Karpas-422 (cell line): Measurements from ENCODE around the gene ETV7. TPM values are rescaled to one million over a fixed set of nuclear protein-coding genes. Genes with fewer than 3 reads are reported as not detected.
"Not testable (repeated sequence)": the region's sequence is repeated elsewhere in the genome, so short reads cannot be mapped to it uniquely, and the experiment has no call there.

ENCODE experiments used
- DNase-seq: peaks from one replicate; pipeline ENCODE4 v3.0.0-alpha.2; 2015
- H2AFZ ChIP-seq: fragments of 200-600 bp; sonication (generic); 2 replicates; pipeline ENCODE4 v1.6.1; 2014; ENCODE audit warnings: antibody characterized with exemption, low read length, mixed read lengths
- H3K27ac ChIP-seq: fragments of 200-600 bp; sonication (generic); 2 replicates; pipeline ENCODE4 v1.5.1; 2014; ENCODE audit warnings: mild to moderate bottlenecking, low read length, moderate library complexity
- H3K27me3 ChIP-seq: fragments of 200-600 bp; sonication (generic); 2 replicates; pipeline ENCODE4 v1.6.1; 2014; ENCODE audit warnings: low read length, mixed read lengths
- H3K36me3 ChIP-seq: fragments of 200-600 bp; sonication (generic); 2 replicates; pipeline ENCODE4 v1.6.1; 2014; ENCODE audit warnings: low read length, mixed read lengths; ENCODE audit not compliant: insufficient read depth
- H3K4me1 ChIP-seq: fragments of 200-600 bp; sonication (generic); 2 replicates; pipeline ENCODE4 v1.6.1; 2014; ENCODE audit warnings: mild to moderate bottlenecking, low read length, mixed read lengths
- H3K4me2 ChIP-seq: fragments of 200-600 bp; sonication (generic); 2 replicates; pipeline ENCODE4 v1.6.1; 2014; ENCODE audit warnings: low read length, low read depth, mild to moderate bottlenecking; ENCODE audit not compliant: poor library complexity, severe bottlenecking
- H3K4me3 ChIP-seq: fragments of 200-600 bp; sonication (generic); 2 replicates; pipeline ENCODE4 v1.5.1; 2014; ENCODE audit warnings: mild to moderate bottlenecking, antibody characterized with exemption, low read length, mixed read lengths
- H3K79me2 ChIP-seq: fragments of 200-600 bp; sonication (generic); 2 replicates; pipeline ENCODE4 v1.6.1; 2014; ENCODE audit warnings: mild to moderate bottlenecking, low read length, mixed read lengths
- H3K9ac ChIP-seq: fragments of 200-600 bp; sonication (generic); 2 replicates; pipeline ENCODE4 v1.6.0; 2014; ENCODE audit warnings: low read length
- H3K9me2 ChIP-seq: fragments of 200-600 bp; sonication (generic), shearing (Covaris generic); replicated peaks from 2 replicates; pipeline ENCODE4 v1.6.0; 2014; ENCODE audit warnings: mild to moderate bottlenecking, low read length, moderate library complexity; ENCODE audit not compliant: insufficient read depth
- H3K9me3 ChIP-seq: fragments of 300-700, 200-600 bp; sonication (generic); 2 replicates; pipeline ENCODE4 v1.6.1; 2014; ENCODE audit warnings: low read length, mixed read lengths
- H4K20me1 ChIP-seq: fragments of 200-600 bp; sonication (generic); 2 replicates; pipeline ENCODE4 v1.6.1; 2014; ENCODE audit warnings: mild to moderate bottlenecking, antibody characterized with exemption, low read length, low read depth; ENCODE audit not compliant: insufficient read depth
- total RNA-seq: library from RNA; depleted of rRNA; stranded (reverse); fragments of >200 nt; shearing (Covaris generic); gene quantifications from 2 replicates; pipeline ENCODE4 v1.2.3, GENCODE V29; 2014; ENCODE audit warnings: low replicate concordance

Gene ETV7
- total RNA-seq, 1 experiment from 2014 or later = not detected

DNA sequence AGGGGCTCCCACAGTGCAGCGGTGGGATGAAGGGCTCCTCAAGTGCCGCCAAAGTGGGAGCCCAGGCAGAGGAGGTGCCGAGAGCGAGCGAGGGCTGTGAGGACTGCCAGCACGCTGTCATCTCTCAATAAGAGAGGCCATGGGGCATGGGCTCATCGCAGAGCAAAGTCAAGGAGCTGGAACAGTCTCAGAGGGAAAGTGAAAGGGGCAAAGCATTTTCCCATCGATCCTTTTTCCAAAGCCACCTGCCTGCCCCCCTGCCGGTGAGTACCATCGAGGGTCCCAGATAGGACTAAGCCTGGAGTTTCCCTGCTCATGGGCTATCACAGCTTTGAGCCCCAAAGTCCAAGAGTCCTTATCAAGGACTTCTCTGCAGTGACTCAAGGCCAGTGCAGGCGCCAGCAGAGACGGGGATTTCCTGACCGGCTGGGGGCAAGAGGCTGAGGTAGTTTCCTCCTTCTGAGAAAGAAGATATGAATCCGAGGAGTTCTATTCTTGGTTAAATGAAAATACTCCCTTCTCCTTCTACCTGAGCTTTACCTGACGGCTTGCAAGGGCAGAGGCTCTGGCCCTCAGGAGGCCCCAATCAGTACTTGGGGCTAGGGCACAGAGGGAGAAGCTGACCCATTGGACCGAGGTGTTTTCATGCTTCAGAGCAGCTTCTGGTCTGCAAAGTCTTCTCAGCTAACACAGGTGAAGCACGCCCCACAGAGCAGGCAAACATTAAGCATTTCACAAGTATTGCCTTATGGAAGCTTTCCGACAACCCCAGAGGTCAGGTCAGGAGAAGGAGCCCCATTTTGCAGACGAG lies 22.6 kb downstream of the ETV7 start:
- H3K4me3 ChIP-seq = no peak overlapping the region
- no peaks in the 10 kb centered on the region for H3K9me3 ChIP-seq
- peaks cover 9% of the 10 kb centered on the region for H3K4me1 ChIP-seq
- H3K4me2 ChIP-seq = no peak overlapping the region
- no peaks in the 10 kb centered on the region for H3K9me2 ChIP-seq
- no peak for DNase-seq
- H3K9ac ChIP-seq = no peak overlapping the region
- no peak overlapping the region for H3K27ac ChIP-seq
- no peaks in the 10 kb centered on the region for H3K79me2 ChIP-seq
- no peaks in the 10 kb centered on the region for H3K27me3 ChIP-seq
- no peaks in the 10 kb centered on the region for H3K36me3 ChIP-seq
- H2AFZ ChIP-seq = no peak overlapping the region
- no peaks in the 10 kb centered on the region for H4K20me1 ChIP-seq

DNA sequence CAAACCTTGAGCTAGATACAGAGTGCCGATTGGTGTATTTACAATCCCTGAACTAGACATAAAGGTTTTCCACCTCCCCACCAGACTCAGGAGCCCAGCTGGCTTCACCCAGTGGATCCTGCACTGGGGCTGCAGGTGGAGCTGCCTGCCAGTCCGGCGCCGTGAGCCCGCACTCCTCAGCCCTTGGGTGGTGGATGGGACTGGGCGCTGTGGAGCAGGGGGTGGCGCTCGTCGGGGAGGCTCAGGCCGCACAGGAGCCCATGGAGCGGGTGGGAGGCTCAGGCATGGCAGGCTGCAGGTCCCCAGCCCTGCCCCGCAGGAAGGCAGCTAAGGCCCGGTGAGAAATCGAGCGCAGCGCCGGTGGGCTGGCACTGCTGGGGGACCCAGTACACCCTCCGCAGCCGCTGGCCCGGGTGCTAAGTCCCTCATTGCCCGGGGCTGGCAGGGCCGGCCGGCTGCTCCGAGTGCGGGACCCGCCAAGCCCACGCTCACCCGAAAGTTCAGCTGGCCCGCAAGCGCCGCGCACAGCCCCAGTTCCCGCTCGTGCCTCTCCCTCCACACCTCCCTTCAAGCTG lies 23.3 kb downstream of the ETV7 start:
- H3K27me3 ChIP-seq, H3K36me3 ChIP-seq, H3K4me3 ChIP-seq, H3K27ac ChIP-seq, H3K9me2 ChIP-seq, H3K9me3 ChIP-seq, H3K79me2 ChIP-seq, DNase-seq, H3K9ac ChIP-seq, H3K4me2 ChIP-seq, H2AFZ ChIP-seq, H4K20me1 ChIP-seq: not testable (repeated sequence)
- H3K4me1 ChIP-seq = peaks cover 14% of the 10 kb centered on the region

DNA sequence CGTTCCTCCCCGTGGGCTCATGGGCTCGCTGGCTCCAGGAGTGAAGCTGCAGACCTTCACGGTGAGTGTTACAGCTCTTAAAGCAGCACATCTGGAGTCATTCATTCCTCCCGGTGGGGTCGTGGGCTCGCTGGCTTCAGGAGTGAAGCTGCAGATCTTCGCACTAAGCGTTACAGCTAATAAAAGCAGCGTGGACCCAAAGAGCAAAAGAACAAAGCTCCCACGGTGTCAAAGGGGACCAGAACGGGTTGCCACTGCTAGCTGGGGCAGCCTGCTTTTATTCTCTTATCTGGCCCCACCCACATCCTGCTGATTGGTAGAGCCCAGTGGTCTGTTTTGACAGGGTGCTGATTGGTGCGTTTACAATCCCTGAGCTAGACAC lies 24.1 kb downstream of the ETV7 start:
- H3K79me2 ChIP-seq, DNase-seq, H3K36me3 ChIP-seq, H3K9ac ChIP-seq, H3K27ac ChIP-seq, H3K9me3 ChIP-seq, H4K20me1 ChIP-seq, H3K27me3 ChIP-seq, H2AFZ ChIP-seq, H3K4me3 ChIP-seq, H3K9me2 ChIP-seq, H3K4me2 ChIP-seq: not testable (repeated sequence)
- peaks cover 22% of the 10 kb centered on the region for H3K4me1 ChIP-seq

DNA sequence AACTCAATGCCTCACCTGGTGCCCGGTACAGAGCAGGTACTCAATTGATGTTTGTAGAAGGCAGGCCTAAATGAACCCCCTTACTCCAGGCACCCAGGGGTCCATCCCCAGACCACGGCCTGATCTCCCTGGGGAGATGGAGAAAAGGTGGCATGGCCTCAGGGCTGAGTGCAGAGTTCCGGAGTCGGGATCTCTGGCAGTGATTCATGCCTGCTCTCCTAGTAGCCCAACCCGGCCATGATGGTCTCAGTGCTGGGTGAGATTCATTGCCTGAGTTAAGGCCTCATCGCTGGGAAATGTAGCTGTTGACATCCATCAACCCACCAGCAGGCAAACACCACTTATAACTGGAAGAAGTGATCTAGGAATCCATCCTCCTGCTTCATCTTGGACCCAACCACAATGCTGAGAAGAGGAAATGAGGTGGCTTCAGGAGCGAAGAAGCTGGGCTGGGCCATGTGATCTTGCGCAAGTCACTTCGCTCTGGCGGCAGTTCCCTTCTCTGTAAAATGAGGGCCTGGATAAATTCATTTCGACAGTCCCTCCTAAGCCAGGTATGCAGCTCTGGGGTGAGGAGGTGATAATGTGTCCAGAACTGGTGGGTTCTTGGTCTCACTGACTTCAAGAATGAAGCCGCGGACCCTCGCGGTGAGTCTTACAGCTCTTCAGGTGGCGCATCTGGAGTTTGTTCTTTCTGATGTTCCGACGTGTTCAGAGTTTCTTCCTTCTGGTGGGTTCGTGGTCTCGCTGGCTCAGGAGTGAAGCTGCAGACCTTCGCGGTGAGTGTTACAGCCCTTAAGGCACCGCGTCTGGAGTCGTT lies 24.7 kb downstream of the ETV7 start:
- Histone ChIP-seq H3K27me3 (no peaks in the 10 kb centered on the region), H3K9me3 (no peaks in the 10 kb centered on the region), H3K79me2 (no peaks in the 10 kb centered on the region), H3K4me3 (no peak overlapping the region), H3K27ac (no peak overlapping the region), H4K20me1 (no peaks in the 10 kb centered on the region), H3K9ac (no peak overlapping the region), H3K36me3 (no peaks in the 10 kb centered on the region), H3K9me2 (no peaks in the 10 kb centered on the region), H3K4me1 (peaks cover 28% of the 10 kb centered on the region), H3K4me2 (no peak overlapping the region), H2AFZ (no peak overlapping the region)
- no peak for DNase-seq

DNA sequence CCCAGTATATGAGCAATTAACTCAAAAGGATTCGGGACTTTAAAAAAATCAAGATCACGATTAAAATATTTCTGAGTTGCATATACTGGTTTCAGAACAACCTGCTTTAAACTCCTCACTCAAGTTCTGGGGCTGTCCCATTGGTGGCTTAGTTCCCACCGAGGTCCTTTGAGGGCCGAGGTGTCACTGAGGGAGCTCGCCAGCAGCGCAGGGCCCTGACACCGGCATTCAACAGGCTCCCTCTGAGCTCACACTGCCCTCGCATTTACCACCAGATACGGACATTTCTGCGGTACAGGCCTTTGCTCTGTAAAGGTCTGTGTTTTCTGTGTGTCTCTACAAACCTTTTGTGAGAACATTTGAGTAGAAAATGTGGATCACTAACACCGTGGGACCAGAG lies 26.4 kb downstream of the ETV7 start:
- Histone ChIP-seq H3K79me2 (no peaks in the 10 kb centered on the region), H3K4me3 (no peak overlapping the region), H3K27ac (no peak overlapping the region), H3K4me2 (no peak overlapping the region), H2AFZ (no peak overlapping the region), H3K36me3 (no peaks in the 10 kb centered on the region), H3K9me2 (no peaks in the 10 kb centered on the region), H3K9me3 (no peaks in the 10 kb centered on the region), H3K4me1 (peaks cover 30% of the 10 kb centered on the region), H4K20me1 (no peaks in the 10 kb centered on the region), H3K27me3 (no peaks in the 10 kb centered on the region), H3K9ac (no peak overlapping the region)
- no peak for DNase-seq

DNA sequence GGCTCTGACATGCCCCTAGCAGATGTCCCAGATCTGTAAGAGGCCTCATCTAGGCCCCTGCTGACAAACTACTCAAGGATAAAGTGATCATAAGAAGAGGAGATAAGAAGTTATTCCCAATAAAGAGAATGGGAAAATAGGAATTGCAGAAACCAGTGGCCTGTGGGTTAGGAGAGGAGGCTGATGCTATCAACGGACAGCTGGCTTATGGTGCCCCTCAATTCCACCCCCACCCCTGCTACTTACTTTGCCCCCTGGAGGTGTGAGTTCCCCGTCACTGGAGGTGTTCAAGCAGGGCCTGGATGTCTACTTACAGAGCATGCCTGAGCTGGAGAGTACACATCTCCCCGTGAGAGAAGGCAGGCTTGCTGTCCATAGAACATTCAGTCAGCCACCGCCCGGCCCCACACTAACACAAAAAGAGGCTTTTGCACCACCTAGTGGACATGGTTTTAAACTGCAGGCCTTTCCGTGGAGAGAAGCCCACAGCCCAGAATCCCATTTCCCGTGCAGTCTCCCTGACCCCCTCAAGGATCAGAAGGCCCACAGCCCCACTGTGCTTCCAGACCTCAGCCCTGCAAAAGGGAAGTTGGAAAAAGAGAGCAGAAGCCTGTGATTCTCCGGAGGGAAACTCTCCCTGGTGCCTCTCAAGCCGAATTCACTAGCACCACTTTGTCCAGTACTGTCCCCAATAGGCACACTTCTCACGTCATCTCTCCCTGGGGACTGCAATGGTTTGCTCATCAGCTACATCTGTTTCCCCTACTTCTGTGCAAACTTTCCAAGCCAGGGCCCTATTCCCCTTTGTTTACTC lies 27.0 kb downstream of the ETV7 start:
- Histone ChIP-seq H3K4me3 (no peak overlapping the region), H3K9me3 (no peaks in the 10 kb centered on the region), H3K36me3 (no peaks in the 10 kb centered on the region), H2AFZ (peak overlapping the region; percentile 34; the same call in 1 of the 2 replicates), H3K4me2 (peak overlapping the region; percentile 6), H3K27ac (no peak overlapping the region), H3K9ac (no peak overlapping the region), H3K4me1 (peaks cover 30% of the 10 kb centered on the region), H4K20me1 (no peaks in the 10 kb centered on the region), H3K79me2 (no peaks in the 10 kb centered on the region), H3K9me2 (no peaks in the 10 kb centered on the region), H3K27me3 (no peaks in the 10 kb centered on the region)
- peak; percentile 93 for DNase-seq

DNA sequence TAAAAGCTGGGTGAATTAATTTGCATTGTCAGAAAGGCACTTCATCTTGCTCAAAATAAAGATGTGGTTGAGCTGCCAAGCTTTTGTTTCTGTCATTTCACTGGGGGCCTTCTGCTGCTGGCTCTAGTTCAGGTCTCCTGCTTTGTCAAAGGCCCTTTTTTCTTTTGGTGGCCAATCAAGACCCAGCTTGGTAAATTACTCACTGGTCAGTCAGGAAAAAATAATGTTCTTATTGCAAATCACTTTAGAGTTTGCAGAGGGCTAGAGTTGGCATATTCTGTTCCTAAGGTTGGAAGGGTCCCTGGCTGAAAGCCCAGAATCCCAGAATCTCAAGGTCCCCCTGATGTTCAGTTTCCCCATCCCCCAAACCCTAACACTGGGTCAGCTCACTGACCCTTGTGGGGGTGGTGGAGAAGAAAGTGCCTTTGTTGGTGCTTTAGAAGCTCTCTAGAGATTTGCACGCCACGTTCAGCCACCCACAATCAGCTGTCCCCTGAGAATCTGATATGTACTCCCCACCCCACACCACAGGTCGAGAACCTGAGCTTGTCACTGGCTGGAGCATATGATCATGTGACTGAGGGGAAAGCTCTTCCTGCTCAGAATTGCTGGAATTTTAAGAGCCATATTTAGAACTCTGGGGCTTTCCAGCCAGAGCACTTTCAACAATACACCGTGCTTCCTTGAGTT lies 29.1 kb downstream of the ETV7 start:
- DNase-seq = peak; percentile 69
- Histone ChIP-seq H3K27ac (peak overlapping the region; percentile 72), H3K9me3 (no peaks in the 10 kb centered on the region), H3K79me2 (no peaks in the 10 kb centered on the region), H3K27me3 (no peaks in the 10 kb centered on the region), H3K9ac (peak overlapping the region; percentile 47), H3K4me3 (peak overlapping the region; percentile 52), H4K20me1 (no peaks in the 10 kb centered on the region), H3K9me2 (no peaks in the 10 kb centered on the region), H3K4me2 (peak overlapping the region; percentile 69), H2AFZ (peak overlapping the region; percentile 99), H3K4me1 (peaks cover 30% of the 10 kb centered on the region), H3K36me3 (no peaks in the 10 kb centered on the region)
